SU-DHL-6 (cell line): ENCODE results near the gene ASPN.

Experiments used
- CTCF ChIP-seq: fragments of 200-600 bp; sonication (generic); IDR thresholded peaks from one replicate; pipeline ENCODE4 v1.5.1; 2017; ENCODE audit warnings: antibody characterized with exemption, mild to moderate bottlenecking, low read length, moderate library complexity; ENCODE audit not compliant: insufficient read depth, poor library complexity, severe bottlenecking
- EZH2phosphoT487 ChIP-seq: fragments of 200-600 bp; sonication (generic), shearing (Covaris generic); conservative IDR thresholded peaks from 2 replicates; pipeline ENCODE4 v1.6.1; 2018; ENCODE audit warnings: mild to moderate bottlenecking, antibody characterized with exemption, low read length, moderate library complexity, mixed read lengths

GRCh38 chr9:92467511-92467910, 14.8 kb downstream of the ASPN start:
- TF ChIP-seq CTCF (no peak), EZH2phosphoT487 (no peak)
